Urinary bladder (tissue), 4 donors: Measurements from ENCODE around the gene DES. TPM values are rescaled to one million over a fixed set of nuclear protein-coding genes. Genes with fewer than 3 reads are reported as not detected.

ENCODE experiments used
- DNase-seq: peaks from one replicate; pipeline ENCODE4 v3.0.0-alpha.2; 2015; ENCODE audit errors: extremely low spot score
- H3K27ac ChIP-seq: one replicate; pipeline ENCODE4 v1.5.1; 2013; ENCODE audit warnings: low read depth, mild to moderate bottlenecking, moderate library complexity
- H3K36me3 ChIP-seq: one replicate; pipeline ENCODE4 v1.6.1; 2013; ENCODE audit warnings: mild to moderate bottlenecking, moderate library complexity; ENCODE audit not compliant: insufficient read depth
- H3K4me1 ChIP-seq: one replicate; pipeline ENCODE4 v1.6.1; 2013; ENCODE audit warnings: mild to moderate bottlenecking, moderate library complexity; ENCODE audit not compliant: insufficient read depth
- H3K4me3 ChIP-seq: one replicate; pipeline ENCODE4 v1.5.1; 2013; ENCODE audit warnings: low read depth, low read length
- WGBS: extraction: QIAGEN DNeasy Blood & Tissue Kit; methylation state at CpG from one replicate; pipeline ENCODE4 v1.1.7; 2013; 5-methylcytosine and 5-hydroxymethylcytosine counted together
- polyA plus RNA-seq: library from polyadenylated mRNA; stranded (reverse); fragments of 200-250 nt; gene quantifications from one replicate; pipeline ENCODE4 v1.2.3, GENCODE V29; 2013
- total RNA-seq: library from RNA; depleted of rRNA; stranded (reverse); fragments of >200 nt; gene quantifications from one replicate; pipeline ENCODE4 v1.2.3, GENCODE V29; 2014
- donor health status: healthy with polysubstance abuse.
- donor health status: healthy.

The DES gene
- total and polyA plus RNA-seq, 2 donors, result 1,909 to 8,236 TPM

DNA sequence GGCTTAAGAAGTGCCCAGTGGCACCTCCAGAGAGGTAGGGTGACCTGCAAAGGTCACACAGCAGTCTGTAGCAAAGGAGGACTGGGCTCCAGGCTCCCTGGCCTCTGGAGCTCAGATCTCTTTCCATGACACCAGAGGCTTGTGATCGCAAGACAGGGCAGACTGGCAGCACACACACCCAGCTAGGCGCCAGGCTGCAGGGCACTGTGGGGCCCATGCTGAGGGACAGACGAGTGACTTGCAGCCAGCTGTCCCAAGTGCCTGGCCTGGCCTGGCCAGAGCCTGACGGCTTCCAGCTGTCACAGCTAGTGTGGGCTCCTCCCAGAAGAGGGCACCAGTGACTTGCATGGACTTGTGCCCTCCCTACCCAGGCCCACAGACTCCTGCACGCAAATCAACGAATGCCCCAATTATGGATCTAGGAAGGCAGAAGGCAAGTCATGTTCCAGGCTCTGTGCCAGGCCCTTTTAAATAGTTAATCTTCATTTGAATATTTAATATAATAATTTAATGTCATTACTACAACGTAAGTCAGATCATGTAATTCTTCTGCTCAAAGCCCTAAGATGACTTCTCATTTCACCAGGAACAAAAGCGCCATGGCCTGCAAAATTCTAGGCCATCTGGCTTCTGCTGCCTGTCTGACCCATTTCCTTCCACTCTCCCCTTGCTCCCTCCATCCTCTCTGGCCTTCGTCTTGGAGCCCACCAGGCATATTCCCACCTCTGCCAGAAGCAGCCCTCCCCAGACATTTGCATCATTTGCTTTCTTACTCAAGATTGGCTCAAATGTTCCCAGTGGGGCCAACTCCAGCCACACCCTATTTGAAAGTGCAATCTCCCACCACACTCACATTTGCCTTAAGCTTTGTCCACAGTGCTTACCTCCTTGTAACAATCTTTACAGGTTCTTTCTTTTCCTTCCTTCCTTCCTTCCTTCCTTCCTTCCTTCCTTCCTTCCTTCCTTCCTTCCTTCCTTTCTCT is 12.7 kb downstream of the DES start:
- WGBS, result 45% methylated on average over 9 of the region's 9 CpGs
- Histone ChIP-seq H3K36me3 (no peaks in the 10 kb centered on the region), H3K4me1 (no peaks in the 10 kb centered on the region), H3K4me3 (no peak overlapping the region), H3K27ac (no peak overlapping the region)
- no peak for DNase-seq

DNA sequence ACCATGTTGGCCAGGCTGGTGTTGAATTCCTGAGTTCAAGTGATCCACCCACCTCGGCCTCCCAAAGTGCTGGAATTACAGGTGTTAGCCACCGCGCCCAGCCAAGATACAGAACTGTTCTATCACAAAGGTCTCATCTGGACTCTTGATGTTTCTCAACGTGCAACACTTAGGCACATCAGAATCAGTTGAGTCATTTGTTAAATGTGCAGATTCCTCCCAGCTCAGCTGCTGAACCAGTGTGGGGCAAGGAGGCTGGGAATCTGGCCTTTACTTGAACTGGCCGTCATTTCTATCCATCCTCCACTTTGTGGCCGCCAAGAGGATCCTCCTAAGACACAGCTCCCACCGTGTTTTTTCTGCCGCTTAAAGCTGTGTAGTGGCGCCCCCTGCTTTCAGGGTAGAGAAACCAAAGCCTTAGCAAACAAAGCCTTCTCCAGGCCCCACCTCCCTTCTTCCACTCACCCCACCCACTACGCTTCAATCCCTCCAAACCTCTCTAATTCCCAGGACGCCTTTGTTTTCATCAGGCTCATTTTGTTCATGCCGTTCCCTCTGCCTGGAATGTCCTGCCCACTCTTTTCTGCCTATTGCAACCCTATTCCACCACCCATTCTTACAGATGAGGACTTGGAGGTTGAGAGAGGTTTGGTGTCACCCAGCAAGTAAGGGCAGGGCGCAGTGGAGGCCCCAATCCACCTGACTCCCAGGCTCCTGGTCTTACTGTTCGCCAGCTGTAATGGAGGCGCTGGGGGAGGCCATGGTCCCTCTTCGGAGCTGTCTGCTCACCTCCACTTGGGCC is 15.7 kb downstream of the DES start:
- no peak for DNase-seq
- WGBS, result 59% methylated on average over 16 of the region's 16 CpGs
- Histone ChIP-seq H3K27ac (no peak overlapping the region), H3K4me1 (no peaks in the 10 kb centered on the region), H3K4me3 (no peak overlapping the region), H3K36me3 (no peaks in the 10 kb centered on the region)

DNA sequence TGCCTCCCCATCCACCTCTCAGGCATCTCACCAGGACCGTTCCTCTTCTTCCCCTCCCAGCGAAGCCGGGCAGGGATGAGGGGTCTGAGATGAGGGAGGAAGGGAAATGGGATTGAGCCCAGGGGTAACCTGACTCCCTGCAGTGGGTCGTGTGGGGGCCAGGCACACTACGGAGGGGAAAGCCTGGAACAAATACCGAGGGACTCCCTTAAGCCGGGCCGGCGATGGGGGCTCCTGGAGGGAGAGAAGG is 16.2 kb downstream of the DES start:
- Histone ChIP-seq H3K4me3 (no peak overlapping the region), H3K36me3 (no peaks in the 10 kb centered on the region), H3K4me1 (no peaks in the 10 kb centered on the region), H3K27ac (no peak overlapping the region)
- no peak for DNase-seq
- 17% methylated on average over 9 of the region's 9 CpGs for WGBS

DNA sequence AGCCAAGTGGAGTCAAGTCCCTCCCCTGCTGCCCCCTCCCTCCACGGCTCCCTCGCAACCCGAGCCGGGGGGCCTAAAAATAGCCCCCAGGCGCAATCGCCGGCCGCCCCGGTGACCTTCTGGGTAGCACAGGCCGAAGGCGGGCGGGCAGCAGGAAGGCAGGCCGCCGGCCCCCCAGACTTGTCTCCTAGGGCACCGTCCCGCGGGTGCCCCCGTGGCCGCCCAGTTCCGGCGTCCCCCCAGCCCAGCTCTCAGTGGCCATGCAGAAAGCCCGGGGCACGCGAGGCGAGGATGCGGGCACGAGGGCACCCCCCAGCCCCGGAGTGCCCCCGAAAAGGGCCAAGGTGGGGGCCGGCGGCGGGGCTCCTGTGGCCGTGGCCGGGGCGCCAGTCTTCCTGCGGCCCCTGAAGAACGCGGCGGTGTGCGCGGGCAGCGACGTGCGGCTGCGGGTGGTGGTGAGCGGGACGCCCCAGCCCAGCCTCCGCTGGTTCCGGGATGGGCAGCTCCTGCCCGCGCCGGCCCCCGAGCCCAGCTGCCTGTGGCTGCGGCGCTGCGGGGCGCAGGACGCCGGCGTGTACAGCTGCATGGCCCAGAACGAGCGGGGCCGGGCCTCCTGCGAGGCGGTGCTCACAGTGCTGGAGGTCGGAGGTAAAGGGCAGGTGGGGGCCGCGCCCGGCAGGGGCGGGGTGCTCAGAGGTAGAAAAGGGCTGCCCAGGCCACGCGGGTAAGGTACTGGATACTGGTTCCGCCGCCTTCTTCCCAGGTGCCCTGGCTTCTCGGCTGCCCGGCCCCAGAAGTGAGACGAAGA is 16.7 kb downstream of the DES start, which contains the start of gene SPEG:
TSS of gene SPEG (plus strand) at position 126 of the 808 bp plus-strand sequence. CDS start at position 261, 135 bp downstream.
- peak within 1 kb of the TSS; percentile 24 for H3K4me3 ChIP-seq
- no peaks in the 10 kb centered on the region for H3K4me1 ChIP-seq
- 10% methylated on average over 77 of the region's 77 CpGs for WGBS
- H3K36me3 ChIP-seq, result no peaks in the 10 kb centered on the region
- DNase-seq, result no peak
- no peak within 1 kb of the TSS for H3K27ac ChIP-seq

DNA sequence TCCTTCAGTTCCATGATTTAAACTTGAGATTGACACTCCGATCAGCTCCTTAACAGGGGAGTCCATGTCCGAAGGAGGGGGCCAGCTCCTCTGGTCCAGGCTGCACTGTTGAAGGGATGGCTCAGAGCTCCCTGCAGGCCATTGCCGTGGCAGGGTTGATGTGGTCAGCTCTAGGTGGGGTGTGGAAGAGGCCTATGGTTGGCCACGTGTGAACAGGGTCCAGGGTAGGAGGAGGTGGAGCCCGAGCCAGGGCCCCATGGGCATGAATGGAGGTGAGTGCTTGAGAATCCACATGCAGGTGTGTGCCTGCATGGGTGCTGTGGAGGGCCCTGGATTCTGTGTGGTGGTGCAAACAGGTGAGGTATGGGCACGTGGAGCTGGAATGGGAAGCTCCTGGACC is 17.5 kb downstream of the DES start:
- no peak for DNase-seq
- Histone ChIP-seq H3K27ac (no peak overlapping the region), H3K36me3 (no peaks in the 10 kb centered on the region), H3K4me1 (no peaks in the 10 kb centered on the region), H3K4me3 (no peak overlapping the region)
- 89% methylated on average over 6 of the region's 6 CpGs for WGBS

DNA sequence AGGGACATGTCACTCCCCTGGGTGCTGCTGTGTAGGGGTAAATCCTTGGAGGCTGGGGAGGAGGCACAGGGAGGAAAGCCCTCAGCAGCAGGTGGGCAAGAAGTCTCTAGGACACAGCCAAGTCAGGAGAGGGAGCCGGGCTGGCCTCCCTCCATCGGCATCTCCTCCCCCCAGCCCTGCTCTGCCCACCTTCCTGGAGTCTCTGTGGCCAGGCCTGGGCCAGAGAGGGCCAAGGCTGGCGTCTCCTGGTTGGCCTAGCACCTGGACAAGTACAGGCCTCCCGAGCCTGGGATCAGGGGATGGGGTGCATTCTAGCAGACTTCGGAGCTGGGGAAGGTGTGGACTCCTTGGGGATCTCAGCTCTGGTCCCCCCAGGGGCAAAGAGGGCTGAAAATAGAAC is 18.3 kb downstream of the DES start:
- H3K36me3 ChIP-seq, result no peaks in the 10 kb centered on the region
- no peak overlapping the region for H3K27ac ChIP-seq
- H3K4me1 ChIP-seq, result no peaks in the 10 kb centered on the region
- WGBS, result 74% methylated on average over 5 of the region's 5 CpGs
- H3K4me3 ChIP-seq, result no peak overlapping the region
- no peak for DNase-seq

DNA sequence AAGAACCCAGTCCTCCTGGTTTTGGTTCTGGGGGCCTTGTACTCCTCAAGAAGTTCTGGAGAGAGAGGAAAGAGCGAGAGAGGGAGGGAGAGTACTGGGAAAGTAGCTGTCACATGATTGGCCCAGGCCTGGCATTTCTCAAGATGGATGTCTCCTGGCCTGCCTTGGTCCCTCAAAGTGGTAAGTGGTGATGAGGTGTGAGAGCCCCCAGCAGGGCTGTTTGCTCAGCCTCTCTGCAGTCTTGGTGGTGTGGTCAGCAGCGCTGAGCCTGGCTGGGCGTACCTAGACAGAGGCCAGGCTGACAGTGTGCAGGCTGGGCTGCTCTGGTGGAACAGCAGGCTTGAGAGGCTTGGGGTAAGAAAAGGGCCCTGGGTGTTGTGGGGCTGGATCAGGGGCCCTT is 19.0 kb downstream of the DES start:
- H3K4me3 ChIP-seq, result no peak overlapping the region
- 56% methylated on average over 3 of the region's 3 CpGs for WGBS
- H3K36me3 ChIP-seq, result no peaks in the 10 kb centered on the region
- no peaks in the 10 kb centered on the region for H3K4me1 ChIP-seq
- H3K27ac ChIP-seq, result no peak overlapping the region
- no peak for DNase-seq

DNA sequence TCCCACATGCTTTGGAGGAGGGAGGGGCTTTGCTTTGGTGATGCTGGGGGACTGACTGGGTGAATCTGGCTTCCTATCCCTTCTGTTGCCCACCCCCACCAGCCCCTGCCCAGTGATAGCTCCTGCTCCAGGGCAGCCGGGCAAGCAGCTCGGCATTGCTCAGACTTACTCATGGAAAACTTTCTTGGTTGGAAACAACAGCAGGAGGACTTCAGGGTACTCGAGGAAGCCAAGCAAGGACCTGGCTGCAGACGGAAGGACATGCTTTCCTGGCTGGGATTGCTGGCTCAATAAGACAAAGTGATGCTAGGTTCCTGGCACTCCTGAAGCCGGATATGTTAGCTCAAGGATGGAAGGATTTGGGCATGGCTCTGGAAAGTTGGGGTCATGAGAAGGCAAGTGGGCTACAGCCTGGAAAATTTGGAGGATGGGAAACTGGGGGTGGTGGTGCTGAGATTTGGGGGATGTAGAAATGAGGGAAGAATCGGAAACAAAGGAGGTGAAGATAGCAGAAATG is 19.6 kb downstream of the DES start:
- no peaks in the 10 kb centered on the region for H3K36me3 ChIP-seq
- DNase-seq, result no peak
- H3K27ac ChIP-seq, result no peak overlapping the region
- WGBS, result 49% methylated on average over 6 of the region's 6 CpGs
- H3K4me1 ChIP-seq, result no peaks in the 10 kb centered on the region
- no peak overlapping the region for H3K4me3 ChIP-seq

DNA sequence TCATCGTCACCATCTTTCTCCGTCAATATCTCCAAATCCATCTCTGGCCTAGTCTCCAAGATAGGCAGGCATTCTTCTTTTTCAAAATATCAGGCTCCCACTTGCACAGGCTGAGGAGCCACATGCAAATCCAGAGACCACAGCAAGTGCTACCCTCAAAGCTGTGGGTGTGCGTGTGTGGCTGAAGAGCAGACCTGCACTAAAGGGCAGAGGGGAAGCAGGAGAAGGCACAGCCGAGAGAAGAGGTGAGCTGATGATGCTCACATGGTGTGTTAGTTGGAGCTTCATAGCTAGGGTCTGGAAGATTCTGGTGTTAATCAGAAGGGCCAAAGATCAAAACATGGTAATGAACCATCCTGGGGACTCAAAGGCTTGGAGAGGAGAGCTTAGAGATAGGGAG is 20.3 kb downstream of the DES start:
- H3K4me3 ChIP-seq, result no peak overlapping the region
- H3K4me1 ChIP-seq, result no peaks in the 10 kb centered on the region
- H3K36me3 ChIP-seq, result no peaks in the 10 kb centered on the region
- no peak for DNase-seq
- no peak overlapping the region for H3K27ac ChIP-seq
- WGBS, result 87% methylated on average over 4 of the region's 4 CpGs

DNA sequence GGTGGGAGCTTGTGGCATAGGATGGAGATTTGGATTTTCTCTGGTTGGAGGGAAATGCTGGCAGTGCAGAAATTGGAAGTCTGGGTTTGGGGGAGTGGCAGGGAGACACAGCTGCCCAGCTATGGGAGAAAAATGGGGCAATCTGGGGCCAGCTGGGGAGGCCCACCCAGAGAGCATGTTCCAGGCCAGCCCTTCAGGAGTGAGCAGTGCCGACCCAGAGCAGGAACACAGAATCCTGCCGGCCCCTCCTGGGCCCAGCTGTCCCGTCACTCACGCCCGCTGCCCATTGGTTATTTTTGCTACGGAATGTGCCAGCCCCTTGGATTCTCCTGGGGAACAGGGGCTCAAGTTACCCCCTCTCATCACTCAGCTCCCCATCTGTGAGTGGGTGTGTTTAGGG is 21.3 kb downstream of the DES start:
- Histone ChIP-seq H3K27ac (no peak overlapping the region), H3K4me1 (no peaks in the 10 kb centered on the region), H3K4me3 (no peak overlapping the region), H3K36me3 (no peaks in the 10 kb centered on the region)
- no peak for DNase-seq
- 69% methylated on average over 6 of the region's 6 CpGs for WGBS

DNA sequence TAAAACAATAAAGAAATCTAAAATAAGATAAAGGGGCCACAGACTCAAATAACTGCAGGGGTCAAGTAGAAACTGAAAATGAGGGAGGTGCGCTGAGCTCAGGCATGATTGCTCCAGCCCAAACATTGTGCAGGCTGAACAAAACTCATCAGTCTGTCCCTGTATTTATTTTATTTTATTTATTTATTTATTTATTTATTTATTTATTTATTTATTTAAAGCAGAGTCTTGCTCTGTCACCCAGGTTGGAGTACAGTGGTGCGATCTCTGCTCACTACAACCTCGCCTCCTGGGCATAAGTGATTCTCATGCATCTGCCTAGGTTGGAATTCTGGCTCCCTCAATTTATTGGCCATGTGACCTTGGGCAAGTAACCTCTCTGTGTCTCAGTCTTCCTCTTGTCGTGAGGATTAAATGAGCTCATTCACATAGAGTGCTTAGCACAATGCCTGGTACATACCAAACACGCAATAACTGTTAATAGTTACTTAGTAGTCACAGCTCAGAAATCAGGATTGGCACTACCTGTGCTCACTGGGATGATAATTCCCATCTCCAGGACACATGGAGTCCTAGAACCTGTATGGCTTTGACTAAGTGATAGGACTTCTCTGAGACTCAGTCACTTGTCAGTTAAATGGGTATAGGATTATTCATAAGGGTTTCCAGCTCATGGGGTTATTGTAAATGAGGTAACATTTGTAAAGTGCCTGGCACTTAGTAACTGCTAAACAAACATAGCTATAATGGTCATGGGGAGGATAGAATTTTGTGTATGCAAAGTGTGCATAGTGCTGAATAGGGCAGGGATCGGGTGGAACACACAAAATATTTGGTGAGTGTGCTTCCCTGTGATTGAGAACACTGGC is 22.4 kb downstream of the DES start:
- Histone ChIP-seq H3K4me1 (no peaks in the 10 kb centered on the region), H3K4me3 (no peak overlapping the region), H3K27ac (no peak overlapping the region), H3K36me3 (no peaks in the 10 kb centered on the region)
- DNase-seq, result no peak
- 88% methylated on average over 6 of the region's 6 CpGs for WGBS

DNA sequence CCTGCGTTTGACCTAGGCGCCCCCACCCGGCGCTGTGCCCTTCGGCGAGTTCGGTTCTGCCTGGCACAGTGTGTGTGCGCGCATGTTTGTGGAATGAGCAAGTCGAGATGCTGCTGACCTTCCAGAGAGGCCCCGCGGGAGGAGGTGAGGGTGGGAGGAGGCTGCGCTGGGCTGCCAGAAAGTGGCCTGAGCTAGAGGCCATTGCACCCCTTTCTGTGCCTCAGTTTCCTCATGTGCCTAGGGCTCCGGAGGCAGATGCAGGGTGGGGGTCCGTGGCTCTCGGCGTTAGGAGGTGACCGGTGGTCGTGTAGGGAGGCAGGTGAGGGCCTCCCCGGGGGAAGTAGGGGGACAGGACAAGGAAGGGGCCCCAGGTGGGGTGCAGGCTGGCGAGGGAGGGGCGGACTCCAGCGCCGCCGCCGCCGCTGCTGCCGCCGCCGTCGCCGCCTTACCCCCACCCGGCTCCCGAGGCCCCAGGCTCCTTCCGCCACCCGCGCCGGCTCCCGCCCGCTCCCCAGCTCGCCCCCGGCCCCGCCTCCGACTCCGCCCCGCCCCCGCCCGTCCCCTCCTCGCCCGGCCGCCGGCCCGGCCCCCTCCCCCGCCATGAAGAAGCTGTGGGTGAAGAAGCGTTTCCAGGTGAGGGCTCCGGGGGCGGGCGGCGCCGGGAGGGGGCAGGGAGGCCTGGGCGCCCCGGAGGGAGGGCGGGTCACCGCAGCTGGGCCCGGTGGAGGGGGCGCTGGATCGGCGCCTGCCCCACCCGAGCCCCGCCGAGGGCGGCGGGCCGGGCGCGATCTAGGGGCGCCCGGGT is 23.5 kb downstream of the DES start:
- no peak for DNase-seq
- Histone ChIP-seq H3K36me3 (no peaks in the 10 kb centered on the region), H3K27ac (peak overlapping the region; percentile 53), H3K4me3 (peak overlapping the region; percentile 70), H3K4me1 (no peaks in the 10 kb centered on the region)
- WGBS, result 2% methylated on average over 73 of the region's 78 CpGs
